ENCODE measurements around the gene ZNF428.

- TF ChIP-seq CTCF (conservative IDR thresholded peaks at IDR 0.05; ENCODE audit: low read depth in 2 of 2) (no peak), EZH2 (IDR thresholded peaks at IDR 0.05; ENCODE audit: low read depth, unreplicated experiment) (no peak), ETS1 (IDR thresholded peaks at IDR 0.05) (no peak), REST (IDR thresholded peaks at IDR 0.05; ENCODE audit: unreplicated experiment) (no peak), POLR2AphosphoS5 (IDR thresholded peaks at IDR 0.05; ENCODE audit: low read depth) (no peak), STAT1 (IDR thresholded peaks at IDR 0.05; ENCODE audit: unreplicated experiment) (no peak), EZH2phosphoT487 (IDR thresholded peaks at IDR 0.05; ENCODE audit: unreplicated experiment) (no peak), JUNB (IDR thresholded peaks at IDR 0.05; ENCODE audit: unreplicated experiment) (no peak), CREB1 (CRISPR knock-in tag; IDR thresholded peaks at IDR 0.05; ENCODE audit: low read depth) (no peak), NANOG (IDR thresholded peaks at IDR 0.05; ENCODE audit: borderline replicate concordance) (no peak), ZNF331 (CRISPR knock-in tag; IDR thresholded peaks at IDR 0.05; ENCODE audit: low read depth) (no peak), ZNF114 (CRISPR knock-in tag; IDR thresholded peaks at IDR 0.05) (no peak)
Observed at GRCh38 chr19:43620061-43621001, 902 bp upstream of the ZNF428 start.
